GM18867 (cell line): Measurements from ENCODE around the gene ELL2.
A peak's percentile ranks its signal among the peaks of the same experiment; 100 is the strongest.
"Not testable (repeated sequence)": the region's sequence is repeated elsewhere in the genome, so short reads cannot be mapped to it uniquely, and the experiment has no call there.

Source experiments
- ATAC-seq: cut with Tn5 transposase; IDR thresholded peaks from one replicate; pipeline ENCODE4 v1.9.1; 2021; ENCODE audit warnings: mild to moderate bottlenecking, moderate library complexity; ENCODE audit not compliant: unreplicated experiment

Gene ELL2

GRCh38 chr5:95931079-95931833, 30.4 kb downstream of the ELL2 start:
- no peak for ATAC-seq

DNA sequence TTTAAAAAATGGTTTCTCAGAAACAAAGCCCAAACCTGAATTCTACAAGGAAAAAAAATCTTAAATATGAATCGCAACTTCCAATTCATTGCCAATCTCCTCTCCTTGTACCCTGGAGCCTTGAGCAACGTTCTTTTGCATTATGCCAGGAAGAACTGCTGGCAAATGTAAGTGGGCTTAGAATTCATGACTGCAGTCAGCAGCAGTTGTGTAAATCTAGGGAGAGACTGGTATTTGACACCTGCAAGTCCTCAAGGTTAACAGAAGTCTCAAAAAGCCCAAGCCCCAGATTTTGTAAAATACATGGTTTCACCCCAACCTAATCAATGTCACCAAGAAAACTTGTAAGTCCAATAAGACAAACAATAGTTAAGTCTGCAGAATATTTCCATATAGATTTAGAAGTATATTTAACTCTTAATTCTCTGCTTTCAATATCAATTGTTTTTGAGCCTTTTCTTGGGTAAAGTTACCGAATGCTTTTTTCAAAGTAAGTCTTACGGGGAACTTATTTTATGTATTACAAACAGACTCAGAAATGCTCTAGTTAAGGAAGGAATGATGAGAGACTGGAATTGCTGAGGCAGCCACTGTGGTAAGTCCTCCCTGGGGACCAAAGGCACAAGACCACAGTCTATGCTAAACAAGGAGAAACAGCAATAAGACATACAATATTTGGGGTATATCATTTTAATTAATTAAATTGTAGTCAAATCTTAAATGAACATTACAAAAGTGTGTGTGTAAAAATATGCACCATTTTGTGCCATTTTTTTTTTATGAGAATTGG, 31.3 kb downstream of the ELL2 start:
- no peak for ATAC-seq

GRCh38 chr5:95928724-95929253, 32.9 kb downstream of the ELL2 start:
- ATAC-seq, result no peak

DNA sequence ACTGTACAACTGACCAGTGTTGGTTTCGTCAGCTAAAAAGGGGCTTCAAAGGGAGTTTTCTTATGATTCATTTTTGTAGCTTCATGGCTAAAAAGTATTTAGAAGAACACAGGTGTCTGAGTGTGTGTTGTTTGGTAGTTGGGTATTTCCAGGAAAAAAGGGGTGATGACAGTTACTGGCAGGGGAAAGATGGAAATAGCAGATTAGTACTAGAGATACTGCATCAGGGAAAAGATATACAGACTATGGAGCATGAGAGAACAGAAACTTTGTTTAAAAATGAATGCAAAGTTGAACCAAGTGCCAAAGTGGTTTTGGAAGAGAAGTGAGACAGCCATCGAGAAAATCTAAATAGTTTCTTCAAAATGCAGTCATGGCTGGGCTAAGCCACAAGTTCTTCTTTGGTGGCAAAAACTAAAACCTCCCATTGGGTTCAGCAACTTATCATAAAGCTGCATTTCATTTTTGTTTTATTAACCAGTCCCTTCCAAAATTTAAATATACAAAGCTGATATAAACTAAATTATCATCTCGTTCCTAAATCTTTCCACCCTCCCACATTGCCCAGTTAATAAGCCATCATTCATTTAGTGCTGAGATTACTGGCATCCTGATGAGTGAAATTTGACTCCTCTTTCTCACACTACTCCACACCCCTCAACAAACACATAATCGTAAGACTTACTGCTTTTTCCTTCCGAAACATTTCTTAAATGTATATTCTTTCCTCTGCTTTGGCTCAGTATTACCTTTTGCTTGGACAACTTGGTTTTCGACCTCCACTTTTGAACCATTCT, 33.5 kb downstream of the ELL2 start:
- peak; percentile 41 for ATAC-seq

GRCh38 chr5:95927300-95927699, 34.4 kb downstream of the ELL2 start:
- not testable (repeated sequence) for ATAC-seq

GRCh38 chr5:95925939-95926338, 35.7 kb downstream of the ELL2 start:
- ATAC-seq, result peak; percentile 52

- ATAC-seq, result no peak
These were observed 36.3 kb downstream of the ELL2 start for GRCh38 chr5:95925378-95925744.

GRCh38 chr5:95924720-95925377, 36.8 kb downstream of the ELL2 start:
- ATAC-seq, result no peak

- ATAC-seq, result peak; percentile 37
These were observed 37.6 kb downstream of the ELL2 start for GRCh38 chr5:95923918-95924544.

DNA sequence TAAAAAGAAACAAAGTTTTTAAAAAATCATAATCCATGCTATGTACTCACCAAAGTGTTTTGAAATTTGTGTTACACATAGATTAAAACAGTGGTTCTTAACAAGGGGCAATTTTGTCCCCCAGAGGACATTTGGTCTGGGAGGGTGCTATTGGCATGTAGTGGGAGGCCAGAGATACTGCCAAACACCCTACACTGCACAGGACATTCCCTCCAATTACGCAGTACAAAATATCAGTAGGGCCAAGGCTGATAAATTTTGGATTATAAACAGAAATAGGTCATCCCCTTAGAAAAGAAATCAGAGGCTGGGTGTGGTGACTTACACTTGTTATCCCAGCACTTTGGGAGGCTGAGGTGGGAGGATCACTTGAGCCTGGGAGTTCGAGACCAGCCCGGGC, 38.9 kb downstream of the ELL2 start:
- ATAC-seq, result no peak

- no peak for ATAC-seq
These were observed 40.1 kb downstream of the ELL2 start for GRCh38 chr5:95921501-95921900.

DNA sequence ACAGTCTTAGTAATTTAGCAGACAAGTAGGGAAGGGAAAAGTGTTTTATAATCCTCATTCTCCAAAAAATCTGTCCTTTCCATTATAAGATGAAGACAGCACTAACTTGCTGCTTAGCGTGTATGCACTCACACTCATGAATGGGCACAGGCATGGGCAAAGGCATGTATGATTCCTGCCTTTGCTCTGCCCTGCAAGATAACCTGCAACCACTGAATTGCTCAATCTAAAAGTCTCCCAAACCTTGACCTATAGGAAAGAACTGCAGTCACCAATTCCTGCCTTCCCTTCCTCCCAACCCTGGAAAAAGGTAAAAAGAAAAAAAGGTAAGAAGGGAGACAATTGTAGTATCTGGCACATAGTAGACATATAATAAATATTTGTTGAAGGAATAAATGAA, 40.8 kb downstream of the ELL2 start:
- no peak for ATAC-seq

GRCh38 chr5:95919658-95920057, 42.0 kb downstream of the ELL2 start:
- ATAC-seq, result no peak

- ATAC-seq, result no peak
These were observed 43.1 kb downstream of the ELL2 start for GRCh38 chr5:95918421-95919006.

DNA sequence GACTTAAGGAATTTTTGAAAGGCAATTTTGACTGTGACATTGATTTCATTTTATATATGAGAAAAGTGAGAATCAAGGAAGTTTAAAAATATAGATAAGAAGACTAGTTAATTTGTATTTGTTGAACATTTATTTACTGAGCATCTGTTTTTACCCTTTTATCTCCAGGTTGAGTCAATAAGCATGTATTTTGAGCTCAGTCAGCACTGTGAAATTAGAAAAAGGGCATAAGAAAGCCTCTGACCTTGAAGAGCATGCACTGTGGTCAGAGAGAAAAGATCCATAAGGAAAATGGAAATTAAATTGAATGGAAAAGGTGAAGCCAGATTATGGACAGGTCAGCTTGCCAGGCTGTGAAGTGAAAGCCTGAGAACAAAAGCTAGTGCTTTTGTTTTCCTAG, 44.4 kb downstream of the ELL2 start:
- no peak for ATAC-seq

- ATAC-seq, result no peak
These were observed 45.0 kb downstream of the ELL2 start for GRCh38 chr5:95916687-95917085.

DNA sequence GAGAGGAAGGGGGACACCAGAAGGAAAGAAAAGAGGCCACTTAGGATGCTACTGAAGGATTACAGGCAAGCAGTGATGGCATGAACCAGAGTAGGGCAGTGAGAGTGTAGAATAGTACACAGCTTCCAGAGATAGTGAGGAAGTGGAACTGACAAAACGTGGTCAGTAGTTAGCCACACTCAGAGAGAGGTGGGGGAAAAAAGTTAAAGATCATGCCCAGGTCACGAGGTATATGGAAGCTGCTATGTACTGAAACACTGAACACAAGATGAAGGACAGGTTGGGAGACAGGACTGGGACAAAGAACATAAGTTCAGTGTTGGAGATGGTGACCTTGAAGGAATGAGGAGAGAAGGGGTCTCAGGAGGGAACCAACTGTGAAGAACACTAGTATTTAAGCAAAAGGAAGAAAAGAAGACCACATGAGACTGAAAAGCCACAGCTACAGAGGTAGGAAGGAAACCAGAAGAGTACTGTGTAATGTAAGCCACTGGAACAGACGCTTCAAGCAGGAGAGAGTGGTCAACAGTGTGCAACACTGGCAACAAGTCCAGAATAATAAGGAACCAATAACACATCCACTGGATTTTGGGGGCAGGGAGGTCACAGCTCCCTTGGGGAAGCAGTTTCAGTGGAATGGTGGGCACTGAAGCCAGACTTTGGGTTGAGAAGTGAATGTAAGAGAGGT, 45.5 kb downstream of the ELL2 start:
- ATAC-seq, result peak; percentile 63

GRCh38 chr5:95913663-95914062, 48.0 kb downstream of the ELL2 start:
- no peak for ATAC-seq

- no peak for ATAC-seq
These were observed 49.6 kb downstream of the ELL2 start for GRCh38 chr5:95912029-95912428.
